GM10847 (cell line): Measurements from ENCODE around the gene C1orf198.

Source experiments
- POLR2A ChIP-seq: IDR thresholded peaks from 2 replicates; pipeline ENCODE4 v1.6.1; 2011; ENCODE audit not compliant: insufficient read length; ENCODE audit errors: extremely low read depth

The C1orf198 gene

DNA sequence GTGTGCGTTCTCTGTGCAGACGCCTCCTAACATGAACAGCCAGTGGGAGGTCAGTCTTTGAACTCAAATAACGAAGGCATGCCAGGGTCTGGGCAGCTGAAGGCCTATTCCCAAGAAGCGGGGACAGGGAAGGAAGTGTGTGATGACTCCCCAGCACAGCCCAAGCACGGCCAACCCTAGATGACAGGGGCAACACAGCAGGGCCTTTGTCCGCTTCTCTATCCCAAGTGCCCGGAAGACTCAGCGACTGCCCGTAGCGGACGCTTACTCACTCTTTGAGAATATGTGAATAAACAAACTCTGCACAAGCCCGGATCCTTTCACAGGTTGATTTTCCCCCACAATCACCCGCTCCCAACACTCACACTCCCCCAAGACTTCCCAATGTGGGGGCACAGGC, 11.2 kb downstream of the C1orf198 start:
- no peak for TF ChIP-seq POLR2A

DNA sequence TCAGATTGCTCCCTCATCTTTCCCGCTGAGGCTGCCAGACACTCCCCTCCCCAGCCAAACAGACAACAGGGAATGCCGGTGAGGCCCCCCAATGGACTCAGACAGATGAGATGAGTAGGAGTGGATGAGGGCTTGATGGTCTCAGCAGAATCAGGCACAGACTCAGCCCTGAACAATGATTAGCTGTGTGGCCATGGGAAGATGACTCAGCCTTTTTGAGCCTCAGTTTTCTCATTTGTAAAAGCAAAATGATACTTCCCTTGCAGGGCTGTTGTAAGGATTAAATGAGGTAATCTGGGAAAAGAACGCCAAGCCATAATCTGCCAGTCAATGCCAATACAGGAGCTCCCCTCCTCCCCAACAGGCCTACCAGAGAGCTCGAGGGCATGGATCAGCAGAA, 12.4 kb downstream of the C1orf198 start:
- TF ChIP-seq POLR2A: no peak

DNA sequence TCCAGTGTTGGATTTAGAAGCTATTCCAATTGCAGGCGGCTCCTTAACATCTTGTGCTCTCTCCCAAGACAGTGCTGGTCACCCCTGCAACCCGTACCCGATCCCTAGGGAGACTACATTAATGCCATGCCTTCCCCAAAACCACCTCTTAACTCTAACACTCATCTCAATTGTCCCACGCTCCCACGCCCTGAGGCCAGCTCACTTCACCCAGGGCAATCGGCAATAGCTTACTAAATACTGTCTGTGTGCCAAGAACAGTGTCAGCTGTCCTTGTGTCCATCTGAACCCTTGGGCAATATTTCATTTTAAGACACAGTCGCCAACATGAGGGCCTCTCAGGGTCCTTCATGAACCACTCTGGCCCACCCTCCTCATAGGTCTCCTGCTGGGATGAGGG, 13.9 kb downstream of the C1orf198 start:
- TF ChIP-seq POLR2A: no peak

DNA sequence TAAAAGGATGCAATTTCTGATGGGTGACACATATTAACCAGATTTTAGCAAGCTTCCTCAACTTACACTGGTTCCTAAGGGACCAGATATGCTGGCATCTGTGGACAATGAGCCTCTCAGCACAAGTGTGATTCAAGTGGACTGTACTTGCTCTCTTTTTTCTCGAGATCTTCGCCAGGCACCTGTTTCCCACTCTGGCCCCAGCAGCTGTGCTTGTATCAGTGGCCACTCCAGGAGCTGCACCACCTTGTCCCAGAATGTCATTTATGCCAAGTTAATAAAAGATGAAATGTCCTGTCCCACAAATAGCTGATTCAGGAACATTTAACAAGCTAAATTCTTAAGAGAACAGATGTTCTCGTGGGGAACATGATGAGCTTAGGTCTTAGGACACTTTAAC, 14.6 kb downstream of the C1orf198 start:
- TF ChIP-seq POLR2A: no peak

DNA sequence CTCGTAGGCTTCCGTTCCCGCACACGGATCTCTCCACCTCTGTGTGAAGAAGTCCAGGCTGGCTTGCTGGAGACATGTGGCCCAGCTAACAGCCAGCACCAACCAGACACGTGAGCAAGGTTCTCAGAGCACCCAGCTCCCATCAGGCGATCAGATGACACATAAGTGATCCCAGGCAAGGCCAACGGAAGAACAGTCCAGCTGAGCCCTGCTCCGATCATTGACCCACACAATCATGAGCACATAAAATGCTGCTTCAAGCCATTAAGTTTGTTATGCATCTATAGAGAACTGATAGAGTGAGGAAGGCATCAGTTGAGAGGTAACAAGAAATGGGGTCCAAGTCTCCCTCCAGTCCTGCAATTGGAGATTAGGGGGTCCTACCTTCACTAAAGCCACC, 15.4 kb downstream of the C1orf198 start:
- no peak for TF ChIP-seq POLR2A

DNA sequence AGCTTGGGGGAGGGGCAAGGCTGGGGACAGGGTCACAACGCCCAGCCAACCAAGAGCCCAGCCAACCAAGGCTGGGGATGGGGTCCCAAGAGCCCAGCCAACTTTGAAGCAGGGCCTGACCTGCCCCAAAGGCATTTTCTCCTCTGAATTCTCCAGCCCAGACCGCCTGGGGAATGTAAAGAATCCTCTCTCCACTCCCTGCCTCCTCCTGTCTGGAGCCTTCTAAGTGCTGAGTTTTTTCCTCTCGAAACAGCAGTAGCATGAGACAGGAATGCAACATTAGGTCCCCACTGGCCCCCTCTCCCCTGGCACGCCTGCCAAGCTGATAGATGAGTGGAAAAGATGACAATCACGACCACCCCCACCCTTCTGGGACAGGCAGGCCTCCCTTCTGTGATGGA, 17.0 kb downstream of the C1orf198 start:
- TF ChIP-seq POLR2A: no peak

DNA sequence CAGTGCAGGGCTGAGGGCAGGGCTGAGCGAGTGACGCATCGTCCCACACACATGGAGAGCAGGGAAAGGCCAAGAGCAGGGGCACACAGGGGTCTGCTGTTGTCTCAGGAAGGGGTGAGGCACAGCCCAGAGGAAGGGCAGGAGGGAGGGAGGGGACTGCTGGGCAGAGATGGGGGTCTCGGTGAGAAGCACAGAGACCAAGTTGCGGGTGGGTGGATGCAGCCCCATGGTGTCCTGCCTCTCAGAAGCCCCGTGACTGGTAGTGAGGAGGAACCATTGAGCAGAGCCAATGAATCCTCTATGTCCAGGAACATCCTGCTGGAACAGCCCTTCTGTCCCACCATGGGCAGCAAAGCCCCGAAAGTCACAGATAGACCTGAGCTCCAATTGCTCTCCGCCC, 17.8 kb downstream of the C1orf198 start:
- TF ChIP-seq POLR2A: no peak

DNA sequence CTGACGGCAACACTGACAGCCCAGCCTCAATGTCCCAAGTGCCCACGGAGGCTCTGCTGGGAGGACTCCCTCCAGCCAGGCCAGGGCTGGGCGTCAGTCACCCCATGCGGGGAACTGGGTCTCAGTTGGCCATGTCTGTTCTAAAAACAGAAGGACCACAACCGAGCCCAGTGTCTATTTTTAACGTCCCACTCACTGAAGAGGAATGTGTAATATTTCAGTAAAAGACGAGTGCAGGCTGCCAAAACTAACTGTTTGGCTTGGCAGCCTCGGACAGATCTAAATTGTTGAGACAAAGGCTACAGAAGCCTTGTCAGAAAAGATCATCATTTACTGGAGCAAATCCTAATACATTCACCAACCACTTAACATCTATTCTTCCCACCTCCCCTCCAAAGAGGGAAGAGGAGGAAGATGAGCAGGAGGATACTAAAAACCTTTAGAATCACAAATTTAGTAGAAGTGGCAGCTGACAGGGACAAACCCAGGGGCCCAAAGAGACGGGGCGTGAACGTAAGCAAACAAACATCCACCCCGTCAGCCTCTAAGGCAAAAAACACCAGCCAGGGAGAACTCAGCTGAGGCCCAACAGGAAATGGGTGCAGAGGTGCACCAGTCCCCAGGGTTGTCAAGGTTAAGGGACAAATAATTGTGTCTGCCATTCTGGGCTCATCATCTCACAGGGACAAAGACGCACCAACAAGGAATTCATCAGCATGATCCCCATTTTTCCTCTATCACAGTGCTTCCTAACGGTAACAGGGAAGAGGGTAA, 18.7 kb downstream of the C1orf198 start:
- TF ChIP-seq POLR2A: no peak

DNA sequence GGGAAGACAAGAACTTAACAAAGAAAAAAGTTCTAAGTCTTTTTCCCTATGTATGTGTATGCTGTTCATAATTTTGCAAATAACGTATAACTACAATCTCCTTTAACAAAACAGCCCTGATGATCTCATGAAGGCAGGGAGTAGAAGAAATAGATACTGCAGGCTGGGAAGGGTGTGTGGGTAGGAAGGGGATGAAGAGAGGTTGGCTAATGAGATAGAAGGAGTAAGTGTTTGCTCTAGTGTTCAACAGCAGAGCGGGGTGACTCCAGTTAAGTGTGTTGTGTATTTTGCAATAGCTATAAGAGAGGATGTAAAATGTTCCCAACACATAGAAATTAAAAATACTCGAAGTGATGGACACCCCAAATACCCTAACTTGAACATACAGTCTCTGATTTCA, 20.1 kb downstream of the C1orf198 start:
- no peak for TF ChIP-seq POLR2A

DNA sequence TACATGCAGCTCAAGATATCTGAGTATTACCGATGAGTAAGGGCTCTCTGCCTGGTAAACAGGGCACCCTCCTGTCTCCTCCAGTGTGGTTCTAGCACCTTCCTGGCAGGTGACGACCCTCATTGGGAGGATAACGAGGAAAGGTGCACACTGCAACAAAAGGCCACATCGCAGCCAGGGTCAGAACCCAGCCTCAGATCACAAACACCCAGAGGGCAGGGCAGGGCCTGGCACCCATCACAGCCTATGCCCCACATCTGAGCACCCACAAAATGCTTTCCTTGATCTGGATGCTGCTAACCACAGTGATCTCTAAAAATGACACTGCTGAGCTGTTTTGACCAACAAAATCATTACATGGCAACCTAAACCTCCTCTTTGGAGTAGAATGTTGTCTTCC, 23.8 kb downstream of the C1orf198 start:
- no peak for TF ChIP-seq POLR2A

DNA sequence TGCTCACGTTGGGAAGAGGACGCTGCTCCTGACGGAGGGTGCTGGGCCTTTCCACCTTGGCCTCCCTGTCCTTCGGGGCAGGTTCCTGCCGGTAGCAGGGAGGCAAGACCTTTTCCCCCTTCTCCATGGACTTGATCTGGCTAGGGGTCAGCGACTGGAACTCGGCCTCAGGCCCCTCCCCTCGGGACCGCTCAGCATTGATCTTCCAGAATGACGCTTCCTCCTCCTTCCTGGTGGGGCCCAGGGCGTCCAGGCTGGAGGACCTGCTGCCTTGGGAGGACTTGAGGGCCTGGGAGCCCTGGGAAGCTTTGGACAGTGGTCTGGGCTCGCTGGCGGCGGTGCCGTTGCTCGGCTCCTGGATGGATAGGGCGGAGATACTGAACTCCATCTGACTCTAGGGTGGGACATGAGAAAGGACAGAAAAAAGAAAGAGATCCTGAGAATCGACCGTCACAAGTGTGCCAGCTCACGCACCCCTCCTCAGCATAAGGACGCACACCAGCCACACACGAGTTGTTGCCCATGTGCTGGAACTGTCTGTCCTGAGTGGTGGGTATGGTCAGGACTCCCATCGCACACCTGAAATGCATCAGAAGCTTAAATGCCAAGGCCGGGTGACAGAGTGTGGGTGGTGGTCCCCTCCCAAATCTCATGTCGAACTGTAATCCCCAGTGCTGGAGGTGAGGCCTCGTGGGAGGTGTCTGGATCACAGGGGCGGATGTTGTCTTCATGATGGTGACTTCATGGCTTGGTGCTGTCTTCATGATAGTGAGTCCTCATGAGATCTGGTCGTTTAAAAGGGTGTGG, 24.6 kb downstream of the C1orf198 start:
- no peak for TF ChIP-seq POLR2A

DNA sequence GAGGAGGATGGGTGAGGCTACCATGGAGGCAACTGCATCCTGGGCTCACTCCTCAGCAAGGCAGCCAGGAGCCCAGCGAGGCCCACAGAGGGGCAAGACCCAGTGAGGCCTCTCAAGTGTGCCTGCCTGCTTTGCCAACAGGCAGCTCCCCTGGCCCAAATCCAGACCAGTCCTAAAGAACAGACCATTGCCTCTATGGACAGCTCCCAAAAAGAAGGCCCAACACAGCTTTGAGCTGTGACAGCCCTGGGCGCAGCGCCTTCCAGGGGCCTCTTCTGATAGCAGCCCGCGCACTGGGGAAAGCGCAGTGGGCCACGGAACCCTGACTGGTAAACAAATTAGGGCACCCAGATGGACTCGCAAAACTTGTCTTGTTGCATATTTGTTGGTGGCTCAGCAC, 25.5 kb downstream of the C1orf198 start:
- TF ChIP-seq POLR2A: no peak

DNA sequence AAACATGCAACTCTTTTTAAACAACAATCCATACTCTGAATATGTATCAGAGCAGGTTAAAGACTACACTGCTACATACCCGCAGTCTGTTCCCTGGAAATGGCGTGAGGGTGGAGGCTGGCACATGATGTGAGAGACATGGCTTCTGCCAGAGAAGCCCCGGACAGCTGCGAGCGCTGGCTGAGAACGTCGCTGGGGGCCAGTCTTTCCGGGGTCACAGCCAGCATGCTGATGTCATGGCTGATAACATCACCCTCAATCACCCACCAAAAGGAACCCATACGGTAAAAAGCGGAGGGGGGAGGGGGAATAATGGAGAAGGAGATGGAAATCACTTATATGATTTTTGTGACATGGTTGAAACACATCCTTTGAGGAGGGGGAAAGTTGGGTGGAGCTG, 29.1 kb downstream of the C1orf198 start:
- TF ChIP-seq POLR2A: no peak

DNA sequence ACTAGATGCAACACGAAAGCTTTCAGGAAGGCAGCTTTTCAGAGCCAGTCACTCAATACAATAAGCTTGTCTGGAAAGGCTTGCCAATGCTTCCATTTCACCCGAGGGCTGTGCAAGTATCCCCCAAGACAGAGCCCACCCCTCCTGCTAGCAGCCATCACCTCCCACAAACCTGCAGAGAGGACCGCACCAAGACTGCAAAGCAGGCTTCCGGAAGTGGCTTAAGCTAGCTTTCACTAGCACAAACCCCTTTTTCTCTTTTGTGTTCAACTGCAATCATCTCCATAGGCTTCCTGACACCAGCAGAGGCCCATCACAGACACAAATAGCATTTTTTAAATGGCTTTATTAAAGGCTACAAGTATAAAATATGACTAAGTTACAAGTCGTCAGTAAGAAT, 31.5 kb downstream of the C1orf198 start:
- no peak for TF ChIP-seq POLR2A

DNA sequence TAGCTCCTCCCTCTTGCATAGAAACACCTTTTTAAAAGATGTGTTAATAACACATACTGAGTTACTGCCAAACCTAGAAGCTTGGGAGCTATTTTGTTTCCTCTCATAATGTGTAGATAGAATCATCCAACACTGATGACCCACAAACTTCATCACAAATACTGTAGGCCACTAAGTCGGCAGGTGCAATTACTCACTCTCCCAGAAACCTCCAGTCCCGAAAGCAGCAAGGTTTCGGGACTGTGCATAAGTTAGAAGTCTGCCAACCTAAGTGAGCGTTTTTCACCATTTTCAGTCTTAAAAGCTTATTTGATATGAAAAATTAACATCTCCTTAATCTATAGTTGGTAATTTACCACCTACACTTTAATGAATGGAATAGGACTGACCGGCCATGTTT, 32.0 kb downstream of the C1orf198 start:
- no peak for TF ChIP-seq POLR2A

DNA sequence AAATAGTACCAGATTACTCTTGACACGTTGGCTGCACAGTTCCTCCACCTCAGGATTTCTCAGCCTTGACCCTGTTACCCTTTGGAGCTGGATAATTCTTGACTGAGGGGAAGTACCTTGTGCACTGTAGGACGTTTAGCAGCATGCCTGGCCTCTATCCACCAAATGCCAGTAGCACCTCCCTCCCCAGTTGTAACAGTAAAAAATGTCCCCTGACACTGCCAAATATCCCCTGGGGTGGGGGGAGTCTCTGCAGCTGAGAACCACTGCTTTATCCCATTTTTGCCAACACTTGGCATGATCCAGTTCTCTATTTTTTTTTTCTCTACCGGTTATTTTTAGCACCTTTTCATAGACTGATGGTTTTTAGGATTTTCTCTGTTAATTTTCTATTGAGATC, 34.0 kb downstream of the C1orf198 start:
- no peak for TF ChIP-seq POLR2A
